Tibial nerve (tissue), 4 donors: ENCODE data around the gene BEST2.

ENCODE experiments used
- EP300 ChIP-seq, 2 donors: sonication (generic); formaldehyde crosslinking; IDR thresholded peaks; one replicate each; pipeline ENCODE4 v1.6.1; 2017; ENCODE audit warnings: antibody characterized with exemption in 2 of 2, mild to moderate bottlenecking in 1 of 2
- POLR2A ChIP-seq, 2 donors: fragments of 450-650 bp; IDR thresholded peaks; one replicate each; pipeline ENCODE4 v1.6.1; 2017; ENCODE audit warnings: antibody characterized with exemption in 2 of 2, mild to moderate bottlenecking in 2 of 2, moderate library complexity in 2 of 2
- TF ChIP-seq, protein P1 (sequence below), 5 experiments: fragments of 200-600 bp in 3 of 5; fragments of 450-650 bp in 2 of 5; sonication (generic) in 3 of 5; IDR thresholded peaks; one replicate each; pipeline ENCODE4 v1.5.1; 2016 to 2019; ENCODE audit warnings: antibody characterized with exemption in 5 of 5, mild to moderate bottlenecking in 3 of 5, moderate library complexity in 2 of 5

DNA sequence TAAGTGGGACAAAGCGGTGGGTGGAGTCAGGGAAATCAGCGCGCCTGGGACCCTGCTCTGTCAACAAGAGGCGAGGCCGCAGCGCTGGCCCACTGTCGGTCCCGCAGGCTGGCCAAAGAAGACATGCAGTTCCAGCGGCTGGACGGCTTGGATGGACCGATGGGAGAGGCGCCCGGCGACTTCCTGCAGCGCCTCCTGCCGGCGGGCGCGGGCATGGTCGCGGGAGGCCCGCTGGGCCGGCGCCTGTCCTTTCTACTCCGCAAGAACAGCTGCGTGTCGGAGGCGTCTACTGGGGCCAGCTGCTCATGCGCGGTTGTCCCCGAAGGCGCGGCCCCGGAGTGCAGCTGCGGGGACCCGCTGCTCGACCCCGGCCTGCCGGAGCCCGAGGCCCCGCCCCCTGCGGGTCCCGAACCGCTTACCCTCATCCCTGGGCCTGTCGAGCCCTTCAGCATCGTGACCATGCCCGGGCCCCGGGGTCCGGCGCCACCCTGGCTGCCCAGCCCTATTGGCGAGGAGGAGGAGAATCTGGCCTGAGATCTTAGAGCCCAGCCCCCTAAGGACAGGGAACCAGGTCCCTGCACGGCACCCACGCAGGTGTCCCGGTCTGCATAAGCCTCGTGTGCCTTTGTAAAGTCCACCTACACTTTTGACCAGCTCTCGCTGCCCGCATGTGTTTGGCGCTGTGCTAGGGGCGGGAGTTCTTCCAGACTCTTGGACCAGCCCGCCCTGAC lies 6.1 kb downstream of the BEST2 start:
- TF ChIP-seq, protein P1, sequence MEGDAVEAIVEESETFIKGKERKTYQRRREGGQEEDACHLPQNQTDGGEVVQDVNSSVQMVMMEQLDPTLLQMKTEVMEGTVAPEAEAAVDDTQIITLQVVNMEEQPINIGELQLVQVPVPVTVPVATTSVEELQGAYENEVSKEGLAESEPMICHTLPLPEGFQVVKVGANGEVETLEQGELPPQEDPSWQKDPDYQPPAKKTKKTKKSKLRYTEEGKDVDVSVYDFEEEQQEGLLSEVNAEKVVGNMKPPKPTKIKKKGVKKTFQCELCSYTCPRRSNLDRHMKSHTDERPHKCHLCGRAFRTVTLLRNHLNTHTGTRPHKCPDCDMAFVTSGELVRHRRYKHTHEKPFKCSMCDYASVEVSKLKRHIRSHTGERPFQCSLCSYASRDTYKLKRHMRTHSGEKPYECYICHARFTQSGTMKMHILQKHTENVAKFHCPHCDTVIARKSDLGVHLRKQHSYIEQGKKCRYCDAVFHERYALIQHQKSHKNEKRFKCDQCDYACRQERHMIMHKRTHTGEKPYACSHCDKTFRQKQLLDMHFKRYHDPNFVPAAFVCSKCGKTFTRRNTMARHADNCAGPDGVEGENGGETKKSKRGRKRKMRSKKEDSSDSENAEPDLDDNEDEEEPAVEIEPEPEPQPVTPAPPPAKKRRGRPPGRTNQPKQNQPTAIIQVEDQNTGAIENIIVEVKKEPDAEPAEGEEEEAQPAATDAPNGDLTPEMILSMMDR (IDR thresholded peaks at IDR 0.05): peak; percentile 77 to 92 (median 87)
- TF ChIP-seq POLR2A (IDR thresholded peaks at IDR 0.05): no peak
- no peak for TF ChIP-seq EP300 (IDR thresholded peaks at IDR 0.05)
